HepG2 (cell line): ENCODE data around the gene BEX3. TPM values are rescaled to one million over a fixed set of nuclear protein-coding genes. Genes with fewer than 3 reads are reported as not detected.

Experiments used
- DPF2 ChIP-seq: sonication (generic); formaldehyde crosslinking; IDR thresholded peaks from 2 replicates; pipeline ENCODE4 v1.4.0; 2020; ENCODE audit warnings: mild to moderate bottlenecking, low read depth, missing genetic modification reagents, borderline replicate concordance
- REL ChIP-seq: sonication (generic); formaldehyde crosslinking; conservative IDR thresholded peaks from 2 replicates; pipeline ENCODE4 v1.8.0; 2022; ENCODE audit warnings: mild to moderate bottlenecking, missing genetic modification reagents, moderate library complexity
- TGIF2 ChIP-seq: IDR thresholded peaks from 2 replicates; pipeline ENCODE4 v1.6.1; 2016; ENCODE audit warnings: control low read depth, missing compliant biosample characterization
- polyA plus RNA-seq, 8 experiments: library from polyadenylated mRNA; depleted of rRNA in 3 of 8; stranded (reverse) in 7 of 8; unstranded in 1 of 8; fragments of >200 nt; fragmentation: Illumina TruSeq in 4 of 8; extraction: Trizol in 4 of 8; gene quantifications; 2 replicates each; pipeline versions ENCODE4 v1.2.1 to v1.2.3, GENCODE V29; 2011 to 2016; ENCODE audit warnings: low read depth in 4 of 8, missing spikeins in 1 of 8, mixed read lengths in 1 of 8; ENCODE audit not compliant: insufficient read depth in 1 of 8
- total RNA-seq, 5 experiments: library from RNA; depleted of rRNA; stranded (reverse); fragments of >200 nt; fragmentation: Illumina TruSeq; extraction: Trizol; gene quantifications; 2 replicates each; pipeline ENCODE4 v1.2.3, GENCODE V29; 2016; ENCODE audit warnings: low read depth in 1 of 5
- TF ChIP-seq, protein P1 (sequence below): IDR thresholded peaks from 2 replicates; pipeline ENCODE4 v1.4.0; 2020; ENCODE audit warnings: mild to moderate bottlenecking, missing genetic modification reagents
- TF ChIP-seq, protein P2 (sequence below): sonication (generic); formaldehyde crosslinking; IDR thresholded peaks from 2 replicates; pipeline ENCODE4 v1.4.0; 2020; ENCODE audit warnings: missing genetic modification reagents, borderline replicate concordance
- TF ChIP-seq, protein P3 (sequence below): IDR thresholded peaks from 2 replicates; pipeline ENCODE4 v1.6.1; 2016; ENCODE audit warnings: low read depth, missing genetic modification reagents, missing compliant biosample characterization
- TF ChIP-seq, protein P4 (sequence below): IDR thresholded peaks from 2 replicates; pipeline ENCODE4 v1.6.1; 2016; ENCODE audit warnings: mild to moderate bottlenecking
- TF ChIP-seq, protein P5 (sequence below): sonication (generic); formaldehyde crosslinking; IDR thresholded peaks from 2 replicates; pipeline ENCODE4 v1.4.0; 2020; ENCODE audit warnings: missing genetic modification reagents

BEX3 gene
- total and polyA plus RNA-seq, 2 of the 13 experiments (the other 11 are each of a cell fraction or from before 2014, with no cell fraction given), result 50.9 to 55.8 TPM

DNA sequence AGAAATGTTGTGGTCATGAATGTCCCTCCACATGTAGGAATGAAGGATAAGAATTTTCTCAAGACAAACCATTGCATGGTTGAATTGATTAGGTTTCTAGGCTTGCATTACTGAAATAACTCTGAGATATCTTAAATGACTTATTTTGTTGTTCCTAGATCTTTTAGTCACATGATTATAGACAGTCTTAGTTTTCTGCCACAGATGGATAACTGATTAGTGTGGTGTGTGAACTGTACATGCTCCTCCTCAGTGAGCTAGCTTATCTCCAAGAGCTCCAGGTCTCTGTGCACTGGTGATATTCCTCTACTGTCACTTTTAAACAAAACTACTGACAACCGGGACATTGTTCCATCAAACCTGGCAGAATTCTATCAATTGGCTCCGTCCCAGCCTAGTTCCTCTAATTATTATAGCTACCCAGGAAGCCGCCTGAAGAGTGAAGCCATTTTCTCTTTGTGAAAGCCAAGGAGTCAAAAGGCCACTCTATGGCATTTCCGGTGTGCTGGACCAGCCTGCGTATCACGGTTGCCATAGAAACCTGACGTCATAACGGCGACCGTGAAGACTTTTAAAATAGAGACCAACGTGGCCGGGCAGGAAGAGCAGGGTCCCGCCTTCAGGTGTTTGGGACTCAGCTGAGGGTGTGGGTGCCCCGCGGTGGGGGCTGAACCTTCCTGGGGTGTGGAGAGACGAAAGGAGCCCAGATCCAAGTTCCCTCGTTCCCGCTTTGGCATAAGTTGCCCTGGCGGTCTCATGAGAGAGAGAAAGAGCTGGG, 28.1 kb downstream of the BEX3 start (continued):
- TF ChIP-seq, protein P1, sequence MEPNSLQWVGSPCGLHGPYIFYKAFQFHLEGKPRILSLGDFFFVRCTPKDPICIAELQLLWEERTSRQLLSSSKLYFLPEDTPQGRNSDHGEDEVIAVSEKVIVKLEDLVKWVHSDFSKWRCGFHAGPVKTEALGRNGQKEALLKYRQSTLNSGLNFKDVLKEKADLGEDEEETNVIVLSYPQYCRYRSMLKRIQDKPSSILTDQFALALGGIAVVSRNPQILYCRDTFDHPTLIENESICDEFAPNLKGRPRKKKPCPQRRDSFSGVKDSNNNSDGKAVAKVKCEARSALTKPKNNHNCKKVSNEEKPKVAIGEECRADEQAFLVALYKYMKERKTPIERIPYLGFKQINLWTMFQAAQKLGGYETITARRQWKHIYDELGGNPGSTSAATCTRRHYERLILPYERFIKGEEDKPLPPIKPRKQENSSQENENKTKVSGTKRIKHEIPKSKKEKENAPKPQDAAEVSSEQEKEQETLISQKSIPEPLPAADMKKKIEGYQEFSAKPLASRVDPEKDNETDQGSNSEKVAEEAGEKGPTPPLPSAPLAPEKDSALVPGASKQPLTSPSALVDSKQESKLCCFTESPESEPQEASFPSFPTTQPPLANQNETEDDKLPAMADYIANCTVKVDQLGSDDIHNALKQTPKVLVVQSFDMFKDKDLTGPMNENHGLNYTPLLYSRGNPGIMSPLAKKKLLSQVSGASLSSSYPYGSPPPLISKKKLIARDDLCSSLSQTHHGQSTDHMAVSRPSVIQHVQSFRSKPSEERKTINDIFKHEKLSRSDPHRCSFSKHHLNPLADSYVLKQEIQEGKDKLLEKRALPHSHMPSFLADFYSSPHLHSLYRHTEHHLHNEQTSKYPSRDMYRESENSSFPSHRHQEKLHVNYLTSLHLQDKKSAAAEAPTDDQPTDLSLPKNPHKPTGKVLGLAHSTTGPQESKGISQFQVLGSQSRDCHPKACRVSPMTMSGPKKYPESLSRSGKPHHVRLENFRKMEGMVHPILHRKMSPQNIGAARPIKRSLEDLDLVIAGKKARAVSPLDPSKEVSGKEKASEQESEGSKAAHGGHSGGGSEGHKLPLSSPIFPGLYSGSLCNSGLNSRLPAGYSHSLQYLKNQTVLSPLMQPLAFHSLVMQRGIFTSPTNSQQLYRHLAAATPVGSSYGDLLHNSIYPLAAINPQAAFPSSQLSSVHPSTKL (CRISPR knock-in tag), result no peak
- TF ChIP-seq TGIF2 (CRISPR knock-in tag) (no peak), REL (CRISPR knock-in tag) (no peak), DPF2 (CRISPR knock-in tag) (no peak)
- TF ChIP-seq, protein P2, sequence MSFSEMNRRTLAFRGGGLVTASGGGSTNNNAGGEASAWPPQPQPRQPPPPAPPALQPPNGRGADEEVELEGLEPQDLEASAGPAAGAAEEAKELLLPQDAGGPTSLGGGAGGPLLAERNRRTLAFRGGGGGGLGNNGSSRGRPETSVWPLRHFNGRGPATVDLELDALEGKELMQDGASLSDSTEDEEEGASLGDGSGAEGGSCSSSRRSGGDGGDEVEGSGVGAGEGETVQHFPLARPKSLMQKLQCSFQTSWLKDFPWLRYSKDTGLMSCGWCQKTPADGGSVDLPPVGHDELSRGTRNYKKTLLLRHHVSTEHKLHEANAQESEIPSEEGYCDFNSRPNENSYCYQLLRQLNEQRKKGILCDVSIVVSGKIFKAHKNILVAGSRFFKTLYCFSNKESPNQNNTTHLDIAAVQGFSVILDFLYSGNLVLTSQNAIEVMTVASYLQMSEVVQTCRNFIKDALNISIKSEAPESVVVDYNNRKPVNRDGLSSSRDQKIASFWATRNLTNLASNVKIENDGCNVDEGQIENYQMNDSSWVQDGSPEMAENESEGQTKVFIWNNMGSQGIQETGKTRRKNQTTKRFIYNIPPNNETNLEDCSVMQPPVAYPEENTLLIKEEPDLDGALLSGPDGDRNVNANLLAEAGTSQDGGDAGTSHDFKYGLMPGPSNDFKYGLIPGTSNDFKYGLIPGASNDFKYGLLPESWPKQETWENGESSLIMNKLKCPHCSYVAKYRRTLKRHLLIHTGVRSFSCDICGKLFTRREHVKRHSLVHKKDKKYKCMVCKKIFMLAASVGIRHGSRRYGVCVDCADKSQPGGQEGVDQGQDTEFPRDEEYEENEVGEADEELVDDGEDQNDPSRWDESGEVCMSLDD (CRISPR knock-in tag), result no peak
- TF ChIP-seq, protein P3, sequence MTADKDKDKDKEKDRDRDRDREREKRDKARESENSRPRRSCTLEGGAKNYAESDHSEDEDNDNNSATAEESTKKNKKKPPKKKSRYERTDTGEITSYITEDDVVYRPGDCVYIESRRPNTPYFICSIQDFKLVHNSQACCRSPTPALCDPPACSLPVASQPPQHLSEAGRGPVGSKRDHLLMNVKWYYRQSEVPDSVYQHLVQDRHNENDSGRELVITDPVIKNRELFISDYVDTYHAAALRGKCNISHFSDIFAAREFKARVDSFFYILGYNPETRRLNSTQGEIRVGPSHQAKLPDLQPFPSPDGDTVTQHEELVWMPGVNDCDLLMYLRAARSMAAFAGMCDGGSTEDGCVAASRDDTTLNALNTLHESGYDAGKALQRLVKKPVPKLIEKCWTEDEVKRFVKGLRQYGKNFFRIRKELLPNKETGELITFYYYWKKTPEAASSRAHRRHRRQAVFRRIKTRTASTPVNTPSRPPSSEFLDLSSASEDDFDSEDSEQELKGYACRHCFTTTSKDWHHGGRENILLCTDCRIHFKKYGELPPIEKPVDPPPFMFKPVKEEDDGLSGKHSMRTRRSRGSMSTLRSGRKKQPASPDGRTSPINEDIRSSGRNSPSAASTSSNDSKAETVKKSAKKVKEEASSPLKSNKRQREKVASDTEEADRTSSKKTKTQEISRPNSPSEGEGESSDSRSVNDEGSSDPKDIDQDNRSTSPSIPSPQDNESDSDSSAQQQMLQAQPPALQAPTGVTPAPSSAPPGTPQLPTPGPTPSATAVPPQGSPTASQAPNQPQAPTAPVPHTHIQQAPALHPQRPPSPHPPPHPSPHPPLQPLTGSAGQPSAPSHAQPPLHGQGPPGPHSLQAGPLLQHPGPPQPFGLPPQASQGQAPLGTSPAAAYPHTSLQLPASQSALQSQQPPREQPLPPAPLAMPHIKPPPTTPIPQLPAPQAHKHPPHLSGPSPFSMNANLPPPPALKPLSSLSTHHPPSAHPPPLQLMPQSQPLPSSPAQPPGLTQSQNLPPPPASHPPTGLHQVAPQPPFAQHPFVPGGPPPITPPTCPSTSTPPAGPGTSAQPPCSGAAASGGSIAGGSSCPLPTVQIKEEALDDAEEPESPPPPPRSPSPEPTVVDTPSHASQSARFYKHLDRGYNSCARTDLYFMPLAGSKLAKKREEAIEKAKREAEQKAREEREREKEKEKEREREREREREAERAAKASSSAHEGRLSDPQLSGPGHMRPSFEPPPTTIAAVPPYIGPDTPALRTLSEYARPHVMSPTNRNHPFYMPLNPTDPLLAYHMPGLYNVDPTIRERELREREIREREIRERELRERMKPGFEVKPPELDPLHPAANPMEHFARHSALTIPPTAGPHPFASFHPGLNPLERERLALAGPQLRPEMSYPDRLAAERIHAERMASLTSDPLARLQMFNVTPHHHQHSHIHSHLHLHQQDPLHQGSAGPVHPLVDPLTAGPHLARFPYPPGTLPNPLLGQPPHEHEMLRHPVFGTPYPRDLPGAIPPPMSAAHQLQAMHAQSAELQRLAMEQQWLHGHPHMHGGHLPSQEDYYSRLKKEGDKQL, result no peak
- TF ChIP-seq, protein P4, sequence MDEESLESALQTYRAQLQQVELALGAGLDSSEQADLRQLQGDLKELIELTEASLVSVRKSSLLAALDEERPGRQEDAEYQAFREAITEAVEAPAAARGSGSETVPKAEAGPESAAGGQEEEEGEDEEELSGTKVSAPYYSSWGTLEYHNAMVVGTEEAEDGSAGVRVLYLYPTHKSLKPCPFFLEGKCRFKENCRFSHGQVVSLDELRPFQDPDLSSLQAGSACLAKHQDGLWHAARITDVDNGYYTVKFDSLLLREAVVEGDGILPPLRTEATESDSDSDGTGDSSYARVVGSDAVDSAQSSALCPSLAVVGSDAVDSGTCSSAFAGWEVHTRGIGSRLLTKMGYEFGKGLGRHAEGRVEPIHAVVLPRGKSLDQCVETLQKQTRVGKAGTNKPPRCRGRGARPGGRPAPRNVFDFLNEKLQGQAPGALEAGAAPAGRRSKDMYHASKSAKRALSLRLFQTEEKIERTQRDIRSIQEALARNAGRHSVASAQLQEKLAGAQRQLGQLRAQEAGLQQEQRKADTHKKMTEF (CRISPR knock-in tag), result no peak
- TF ChIP-seq, protein P5, sequence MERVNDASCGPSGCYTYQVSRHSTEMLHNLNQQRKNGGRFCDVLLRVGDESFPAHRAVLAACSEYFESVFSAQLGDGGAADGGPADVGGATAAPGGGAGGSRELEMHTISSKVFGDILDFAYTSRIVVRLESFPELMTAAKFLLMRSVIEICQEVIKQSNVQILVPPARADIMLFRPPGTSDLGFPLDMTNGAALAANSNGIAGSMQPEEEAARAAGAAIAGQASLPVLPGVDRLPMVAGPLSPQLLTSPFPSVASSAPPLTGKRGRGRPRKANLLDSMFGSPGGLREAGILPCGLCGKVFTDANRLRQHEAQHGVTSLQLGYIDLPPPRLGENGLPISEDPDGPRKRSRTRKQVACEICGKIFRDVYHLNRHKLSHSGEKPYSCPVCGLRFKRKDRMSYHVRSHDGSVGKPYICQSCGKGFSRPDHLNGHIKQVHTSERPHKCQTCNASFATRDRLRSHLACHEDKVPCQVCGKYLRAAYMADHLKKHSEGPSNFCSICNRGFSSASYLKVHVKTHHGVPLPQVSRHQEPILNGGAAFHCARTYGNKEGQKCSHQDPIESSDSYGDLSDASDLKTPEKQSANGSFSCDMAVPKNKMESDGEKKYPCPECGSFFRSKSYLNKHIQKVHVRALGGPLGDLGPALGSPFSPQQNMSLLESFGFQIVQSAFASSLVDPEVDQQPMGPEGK (CRISPR knock-in tag), result no peak
